ENCODE results near the gene C8G.

DNA sequence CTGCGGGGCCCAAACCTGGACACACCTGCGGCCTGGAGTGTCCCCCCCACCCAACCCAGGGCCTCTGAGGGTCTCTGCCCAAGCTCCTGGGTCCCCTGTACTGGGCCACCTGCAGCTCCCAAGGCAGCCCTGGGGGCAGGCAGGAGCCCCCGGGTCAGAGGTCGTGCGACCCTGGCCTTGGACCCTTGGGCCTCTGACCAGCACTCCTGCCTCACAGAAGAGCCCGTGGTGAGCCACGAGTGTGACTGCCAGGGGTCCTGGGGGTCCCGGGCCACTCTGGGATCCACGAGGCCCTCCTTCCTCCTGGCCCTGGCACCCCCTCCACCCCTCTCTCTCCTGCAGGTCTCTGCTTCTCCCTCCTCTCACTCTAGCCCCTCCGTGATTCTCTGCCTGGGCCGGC is 27.3 kb downstream of the C8G start:
- TF ChIP-seq, protein P1, sequence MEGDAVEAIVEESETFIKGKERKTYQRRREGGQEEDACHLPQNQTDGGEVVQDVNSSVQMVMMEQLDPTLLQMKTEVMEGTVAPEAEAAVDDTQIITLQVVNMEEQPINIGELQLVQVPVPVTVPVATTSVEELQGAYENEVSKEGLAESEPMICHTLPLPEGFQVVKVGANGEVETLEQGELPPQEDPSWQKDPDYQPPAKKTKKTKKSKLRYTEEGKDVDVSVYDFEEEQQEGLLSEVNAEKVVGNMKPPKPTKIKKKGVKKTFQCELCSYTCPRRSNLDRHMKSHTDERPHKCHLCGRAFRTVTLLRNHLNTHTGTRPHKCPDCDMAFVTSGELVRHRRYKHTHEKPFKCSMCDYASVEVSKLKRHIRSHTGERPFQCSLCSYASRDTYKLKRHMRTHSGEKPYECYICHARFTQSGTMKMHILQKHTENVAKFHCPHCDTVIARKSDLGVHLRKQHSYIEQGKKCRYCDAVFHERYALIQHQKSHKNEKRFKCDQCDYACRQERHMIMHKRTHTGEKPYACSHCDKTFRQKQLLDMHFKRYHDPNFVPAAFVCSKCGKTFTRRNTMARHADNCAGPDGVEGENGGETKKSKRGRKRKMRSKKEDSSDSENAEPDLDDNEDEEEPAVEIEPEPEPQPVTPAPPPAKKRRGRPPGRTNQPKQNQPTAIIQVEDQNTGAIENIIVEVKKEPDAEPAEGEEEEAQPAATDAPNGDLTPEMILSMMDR (IDR thresholded peaks at IDR 0.05; ENCODE audit: borderline replicate concordance, extremely low read depth, low read length, poor library complexity, severe bottlenecking): no peak
- TF ChIP-seq EZH2 (IDR thresholded peaks at IDR 0.05; ENCODE audit: borderline replicate concordance, low read depth, low read length, severe bottlenecking): no peak
